ENCODE data around the gene FSTL4. TPM values are rescaled to one million over a fixed set of nuclear protein-coding genes. Genes with fewer than 3 reads are reported as not detected.

The FSTL4 gene
- total RNA-seq, 1 experiment from 2014 or later, result not detected

- Mint-ChIP-seq H3K4me1 (ENCODE audit: low read depth, unreplicated experiment) (no peaks in the 10 kb centered on the region), H3K36me3 (ENCODE audit: insufficient read depth, unreplicated experiment) (no peaks in the 10 kb centered on the region), H3K27ac (ENCODE audit: unreplicated experiment) (no peak overlapping the region), H3K9me3 (ENCODE audit: low read depth, unreplicated experiment) (no peaks in the 10 kb centered on the region), H3K27me3 (ENCODE audit: unreplicated experiment) (peaks cover 14% of the 10 kb centered on the region), H3K4me3 (ENCODE audit: low read depth, unreplicated experiment) (no peak overlapping the region)
- TF ChIP-seq CTCF (IDR thresholded peaks at IDR 0.05; ENCODE audit: unreplicated experiment), result no peak
- no TSS peak for BruUV-seq (replicated peaks)
- CTCF ChIA-PET, result interaction anchor here (0.7 to 1.2 kb wide), 2 partner anchors 12 to 747 kb away, joined by 3 to 4 read pairs; no protein-coding TSS in a partner anchor
- peak; percentile 23 for DNase-seq
- intact Hi-C loops (cut with micrococcal nuclease; ENCODE audit: unreplicated experiment), result no loop called here
Measured at GRCh38 chr5:133292300-133292699, 320.0 kb downstream of the FSTL4 start.

DNA sequence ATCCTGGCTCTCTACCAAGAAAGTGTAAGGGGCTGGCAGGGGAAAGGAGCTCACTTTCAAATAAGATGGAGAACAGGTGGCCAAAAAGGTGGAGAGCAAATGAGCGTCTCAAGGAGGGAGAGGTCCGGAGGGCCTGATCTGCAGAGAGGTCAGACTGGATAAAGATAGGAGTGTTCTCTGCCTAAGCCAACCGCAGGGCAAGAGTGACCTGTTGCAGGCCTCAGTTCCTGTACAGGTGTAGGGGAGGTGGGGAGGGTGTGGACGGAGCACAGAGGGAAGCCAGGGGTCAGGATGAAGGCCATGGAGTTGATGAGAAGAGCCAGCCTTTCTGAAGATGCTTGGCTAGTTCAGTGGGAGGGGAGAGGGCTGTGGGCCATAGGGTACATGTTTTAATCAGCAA, 320.8 kb downstream of the FSTL4 start:
- TF ChIP-seq CTCF (IDR thresholded peaks at IDR 0.05; ENCODE audit: unreplicated experiment), result no peak
- Mint-ChIP-seq H3K9me3 (ENCODE audit: low read depth, unreplicated experiment) (no peaks in the 10 kb centered on the region), H3K4me3 (ENCODE audit: low read depth, unreplicated experiment) (no peak overlapping the region), H3K36me3 (ENCODE audit: insufficient read depth, unreplicated experiment) (no peaks in the 10 kb centered on the region), H3K4me1 (ENCODE audit: low read depth, unreplicated experiment) (no peaks in the 10 kb centered on the region), H3K27ac (ENCODE audit: unreplicated experiment) (no peak overlapping the region), H3K27me3 (ENCODE audit: unreplicated experiment) (peaks cover 14% of the 10 kb centered on the region)
- CTCF ChIA-PET, result no interaction called here
- no peak for DNase-seq
- intact Hi-C loops (cut with micrococcal nuclease; ENCODE audit: unreplicated experiment), result no loop called here
- no TSS peak for BruUV-seq (replicated peaks)

DNA sequence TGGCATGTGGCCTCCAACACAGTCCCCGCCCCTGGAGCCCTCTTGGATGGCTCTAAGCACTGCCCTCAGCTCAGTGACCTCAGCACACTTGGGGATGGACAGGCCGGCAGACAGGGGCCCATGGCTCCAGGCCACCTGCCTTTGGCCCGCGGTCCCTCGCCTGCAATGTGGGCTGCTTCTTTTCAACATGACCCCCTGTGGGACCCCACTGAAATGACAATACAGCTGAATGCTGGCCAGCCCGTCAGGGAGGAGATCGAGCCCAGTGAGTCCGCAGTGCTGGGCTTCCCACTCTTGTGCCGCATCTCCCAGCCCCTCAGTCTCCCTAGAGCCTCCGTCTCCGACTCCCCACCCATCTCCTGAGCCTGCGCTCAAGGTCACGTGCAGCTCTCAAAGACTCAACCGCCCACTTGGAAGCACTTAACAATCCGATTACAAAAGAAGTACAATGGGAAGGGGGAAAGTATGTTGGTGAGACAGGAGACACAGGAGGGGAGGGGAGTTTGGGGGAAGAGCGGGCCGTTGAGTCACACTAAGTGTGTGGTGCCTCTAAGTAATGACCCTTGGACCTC, 321.6 kb downstream of the FSTL4 start:
- no peak overlapping the region for H3K4me3 Mint-ChIP-seq (ENCODE audit: low read depth, unreplicated experiment)
- no peak for TF ChIP-seq CTCF (IDR thresholded peaks at IDR 0.05; ENCODE audit: unreplicated experiment)
- H3K27me3 Mint-ChIP-seq (ENCODE audit: unreplicated experiment), result peaks cover 14% of the 10 kb centered on the region
- H3K4me1 Mint-ChIP-seq (ENCODE audit: low read depth, unreplicated experiment), result no peaks in the 10 kb centered on the region
- H3K27ac Mint-ChIP-seq (ENCODE audit: unreplicated experiment), result no peak overlapping the region
- no TSS peak for BruUV-seq (replicated peaks)
- no peaks in the 10 kb centered on the region for H3K9me3 Mint-ChIP-seq (ENCODE audit: low read depth, unreplicated experiment)
- CTCF ChIA-PET, result interaction anchor here (0.7 kb wide), 1 partner anchor 182 kb away, joined by 4 read pairs; no protein-coding TSS in a partner anchor
- no peak for DNase-seq
- no peaks in the 10 kb centered on the region for H3K36me3 Mint-ChIP-seq (ENCODE audit: insufficient read depth, unreplicated experiment)
- intact Hi-C loops (cut with micrococcal nuclease; ENCODE audit: unreplicated experiment), result no loop called here

- H3K4me1 Mint-ChIP-seq (ENCODE audit: low read depth, unreplicated experiment), result no peaks in the 10 kb centered on the region
- H3K27me3 Mint-ChIP-seq (ENCODE audit: unreplicated experiment), result peaks cover 14% of the 10 kb centered on the region
- no peak overlapping the region for H3K27ac Mint-ChIP-seq (ENCODE audit: unreplicated experiment)
- no peak for DNase-seq
- no peak overlapping the region for H3K4me3 Mint-ChIP-seq (ENCODE audit: low read depth, unreplicated experiment)
- BruUV-seq (replicated peaks), result no TSS peak
- no peaks in the 10 kb centered on the region for H3K9me3 Mint-ChIP-seq (ENCODE audit: low read depth, unreplicated experiment)
- intact Hi-C loops (cut with micrococcal nuclease; ENCODE audit: unreplicated experiment), result loop anchor here (5.0 kb wide), 1 partner anchor 43 kb away; no protein-coding TSS in a partner anchor
- H3K36me3 Mint-ChIP-seq (ENCODE audit: insufficient read depth, unreplicated experiment), result no peaks in the 10 kb centered on the region
- no peak for TF ChIP-seq CTCF (IDR thresholded peaks at IDR 0.05; ENCODE audit: unreplicated experiment)
- CTCF ChIA-PET, result no interaction called here
Measured at GRCh38 chr5:133289686-133290367, 322.5 kb downstream of the FSTL4 start.
